Left lung (tissue), 10 donors: ENCODE data around the gene MBD1. TPM values are rescaled to one million over a fixed set of nuclear protein-coding genes. Genes with fewer than 3 reads are reported as not detected.
A peak's percentile ranks its signal among the peaks of the same experiment; 100 is the strongest.

Experiments used
- ATAC-seq: fragments of 200-7000 bp; cut with Tn5 transposase; one replicate; pipeline ENCODE4 v1.9.1; 2020; ENCODE audit warnings: moderate library complexity
- DNase-seq, 4 donors: peaks; one replicate each; pipeline ENCODE4 v3.0.0-alpha.2; 2013 to 2020
- H3K27ac ChIP-seq, 2 donors: fragments of 200-600 bp; sonication (generic) in 1 of 2; one replicate each; pipeline versions ENCODE4 v1.5.0 to v1.8.0; 2020 to 2021
- H3K27me3 ChIP-seq, 2 donors: fragments of 200-600 bp; sonication (generic) in 1 of 2; one replicate each; pipeline versions ENCODE4 v1.5.0 to v1.8.0; 2020 to 2021
- H3K36me3 ChIP-seq, 2 donors: fragments of 200-600 bp; sonication (generic) in 1 of 2; one replicate each; pipeline versions ENCODE4 v1.5.0 to v1.8.0; 2020 to 2021
- H3K4me1 ChIP-seq, 2 donors: fragments of 200-600 bp; one replicate each; pipeline ENCODE4 v1.8.0; 2021
- H3K4me3 ChIP-seq, 2 donors: fragments of 200-600 bp; sonication (generic) in 1 of 2; one replicate each; pipeline versions ENCODE4 v1.5.0 to v1.8.0; 2020 to 2021; ENCODE audit warnings: mild to moderate bottlenecking in 1 of 2
- H3K9me3 ChIP-seq, 2 donors: fragments of 200-600 bp; sonication (generic) in 1 of 2; one replicate each; pipeline versions ENCODE4 v1.5.0 to v1.8.0; 2020 to 2021
- CTCF ChIP-seq, 2 donors: fragments of 200-600 bp; sonication (generic) in 1 of 2; IDR thresholded peaks; one replicate each; pipeline versions ENCODE4 v1.5.0 to v1.8.0; 2021; ENCODE audit warnings: antibody characterized with exemption in 2 of 2
- intact Hi-C, 2 donors: fragments of 100-400 bp; cut with DNase I; formaldehyde crosslinking; loops; one replicate each; pipeline versions ENCODE4 v1.11.2 to v1.14.2; 2022
- polyA plus RNA-seq, 6 donors: library from polyadenylated mRNA; unstranded; fragments of 120-200 nt; gene quantifications; one replicate each; pipeline ENCODE4 v1.2.1, GENCODE V29; 2013; ENCODE audit not compliant: insufficient read length in 6 of 6
- total RNA-seq, 2 donors: library from RNA; stranded (reverse); fragmentation: NEBNext Ultra II Directional; extraction: Animal tissue kit (Norgen Biotek cat#: 25700); gene quantifications; one replicate each; pipeline ENCODE4 v1.2.1, GENCODE V29; 2021
- donor health status: DM: no; HTN: yes; CAD: no.
- donor health status: DM: no; HTN: no; CAD: no.

MBD1 gene
- total and polyA plus RNA-seq, 8 donors: 51.9 to 75.0 (median 65.2) TPM

GRCh38 chr18:50283469-50284209 is 2.3 kb upstream of the MBD1 start:
- intact Hi-C loops: no loop called here
- TF ChIP-seq CTCF (IDR thresholded peaks at IDR 0.05): no peak
- Histone ChIP-seq H3K27ac (no peak overlapping the region), H3K4me1 (peaks cover 9 to 54% of the 10 kb centered on the region in 2 donors), H3K36me3 (peaks cover 0 to 47% of the 10 kb centered on the region in 2 donors), H3K4me3 (no peak overlapping the region), H3K9me3 (no peaks in the 10 kb centered on the region), H3K27me3 (no peaks in the 10 kb centered on the region)
- no peak for ATAC-seq
- DNase-seq: no peak

GRCh38 chr18:50282521-50283335 is 1.4 kb upstream of the MBD1 start:
- no peak for ATAC-seq
- intact Hi-C loops: no loop called here
- H3K9me3 ChIP-seq: no peaks in the 10 kb centered on the region
- H3K4me1 ChIP-seq: peaks cover 9 to 54% of the 10 kb centered on the region in 2 donors
- H3K27me3 ChIP-seq: no peaks in the 10 kb centered on the region
- H3K27ac ChIP-seq: no peak overlapping the region
- DNase-seq: peak in 1 of 4 donors; percentile 81
- H3K4me3 ChIP-seq: peak overlapping the region in 1 of 2 donors; percentile 92
- H3K36me3 ChIP-seq: peaks cover 0 to 56% of the 10 kb centered on the region in 2 donors
- no peak for TF ChIP-seq CTCF (IDR thresholded peaks at IDR 0.05)

- Histone ChIP-seq H3K27ac (peak overlapping the region; percentile 82 to 90), H3K4me3 (peak overlapping the region; percentile 78 to 92), H3K27me3 (no peaks in the 10 kb centered on the region), H3K36me3 (peaks cover 0 to 63% of the 10 kb centered on the region in 2 donors), H3K9me3 (no peaks in the 10 kb centered on the region), H3K4me1 (peaks cover 9 to 54% of the 10 kb centered on the region in 2 donors)
- ATAC-seq (no peak), DNase-seq (no peak)
- intact Hi-C loops: no loop called here
- TF ChIP-seq CTCF (IDR thresholded peaks at IDR 0.05): no peak
Measured at GRCh38 chr18:50281972-50282520, 723 bp upstream of the MBD1 start.

GRCh38 chr18:50280707-50281294 is 522 bp downstream of the MBD1 start:
- H3K27ac ChIP-seq: peak overlapping the region; percentile 82 to 90
- H3K4me3 ChIP-seq: peak overlapping the region; percentile 78 to 92
- peaks cover 0 to 72% of the 10 kb centered on the region in 2 donors for H3K36me3 ChIP-seq
- no peaks in the 10 kb centered on the region for H3K27me3 ChIP-seq
- DNase-seq: no peak
- intact Hi-C loops: no loop called here
- TF ChIP-seq CTCF (IDR thresholded peaks at IDR 0.05): no peak
- H3K4me1 ChIP-seq: peaks cover 9 to 42% of the 10 kb centered on the region in 2 donors
- ATAC-seq: no peak
- H3K9me3 ChIP-seq: no peaks in the 10 kb centered on the region
